ENCODE data around the gene TRPM3.

- TF ChIP-seq GABPA (tag; conservative IDR thresholded peaks at IDR 0.05; ENCODE audit: low read depth) = no peak
- no peak for TF ChIP-seq REST (IDR thresholded peaks at IDR 0.05; ENCODE audit: borderline replicate concordance)
- TF ChIP-seq REST (CRISPR knock-in tag; IDR thresholded peaks at IDR 0.05; ENCODE audit: low read depth) = no peak
Observed at GRCh38 chr9:70529377-70529776, 592.0 kb downstream of the TRPM3 start.

Data from K562 (cell line).